ENCODE measurements around the gene PPP1R3C. TPM values are rescaled to one million over a fixed set of nuclear protein-coding genes. Genes with fewer than 3 reads are reported as not detected.
A peak's percentile ranks its signal among the peaks of the same experiment; 100 is the strongest.

The PPP1R3C gene
- total RNA-seq, 1 donor from 2014 or later, result 0.20 TPM

- DNase-seq (ENCODE audit: low read depth in 2 of 2), result no peak
These were observed 2.9 kb downstream of the PPP1R3C start for GRCh38 chr10:91629715-91630549.

GRCh38 chr10:91628383-91628782, 4.5 kb downstream of the PPP1R3C start:
- no peak for DNase-seq (ENCODE audit: low read depth in 2 of 2)

- no peak for DNase-seq (ENCODE audit: low read depth in 2 of 2)
These were observed 5.3 kb downstream of the PPP1R3C start for GRCh38 chr10:91627344-91628102.

- DNase-seq (ENCODE audit: low read depth in 2 of 2), result no peak
These were observed 5.9 kb downstream of the PPP1R3C start for GRCh38 chr10:91626936-91627335.

- no peak for DNase-seq (ENCODE audit: low read depth in 2 of 2)
These were observed 8.2 kb downstream of the PPP1R3C start for GRCh38 chr10:91624633-91625032.

GRCh38 chr10:91622601-91623000, 10.3 kb downstream of the PPP1R3C start:
- no peak for DNase-seq (ENCODE audit: low read depth in 2 of 2)

- no peak for DNase-seq (ENCODE audit: low read depth in 2 of 2)
These were observed 11.3 kb downstream of the PPP1R3C start for GRCh38 chr10:91621483-91622113.

GRCh38 chr10:91617072-91617609, 15.7 kb downstream of the PPP1R3C start:
- peak in 1 of 2 donors; percentile 75 for DNase-seq (ENCODE audit: low read depth in 2 of 2)

- DNase-seq (ENCODE audit: low read depth in 2 of 2), result no peak
These were observed 16.7 kb downstream of the PPP1R3C start for GRCh38 chr10:91616137-91616536.

- no peak for DNase-seq (ENCODE audit: low read depth in 2 of 2)
These were observed 18.6 kb downstream of the PPP1R3C start for GRCh38 chr10:91614225-91614624.

- peak; percentile 46 to 95 for DNase-seq (ENCODE audit: low read depth in 2 of 2)
These were observed 19.3 kb downstream of the PPP1R3C start for GRCh38 chr10:91613411-91614187.

- DNase-seq (ENCODE audit: low read depth in 2 of 2), result no peak
These were observed 22.0 kb downstream of the PPP1R3C start for GRCh38 chr10:91610919-91611318.

- DNase-seq (ENCODE audit: low read depth in 2 of 2), result no peak
These were observed 22.4 kb downstream of the PPP1R3C start for GRCh38 chr10:91610444-91610843.

- DNase-seq (ENCODE audit: low read depth in 2 of 2), result no peak
These were observed 25.0 kb downstream of the PPP1R3C start for GRCh38 chr10:91607646-91608403.

GRCh38 chr10:91605968-91606367, 26.9 kb downstream of the PPP1R3C start:
- DNase-seq (ENCODE audit: low read depth in 2 of 2), result no peak

GRCh38 chr10:91604553-91605534, 28.0 kb downstream of the PPP1R3C start:
- peak in 1 of 2 donors; percentile 81 for DNase-seq (ENCODE audit: low read depth in 2 of 2)

- peak in 1 of 2 donors; percentile 74 for DNase-seq (ENCODE audit: low read depth in 2 of 2)
These were observed 28.9 kb downstream of the PPP1R3C start for GRCh38 chr10:91603931-91604331.

- DNase-seq (ENCODE audit: low read depth in 2 of 2), result no peak
These were observed 29.9 kb downstream of the PPP1R3C start for GRCh38 chr10:91602868-91603568.
